HepG2 (cell line): ENCODE results near the gene ZFP36. TPM values are rescaled to one million over a fixed set of nuclear protein-coding genes. Genes with fewer than 3 reads are reported as not detected.

Experiments used
- ARID5B ChIP-seq: IDR thresholded peaks from 2 replicates; pipeline ENCODE4 v1.4.0; 2020; ENCODE audit warnings: mild to moderate bottlenecking, missing genetic modification reagents
- CHCHD3 ChIP-seq: sonication (generic); formaldehyde crosslinking; IDR thresholded peaks from 2 replicates; pipeline ENCODE4 v1.8.0; 2022; ENCODE audit warnings: mild to moderate bottlenecking, missing genetic modification reagents, moderate library complexity
- FOXK2 ChIP-seq: fragments of 450-650 bp; IDR thresholded peaks from 2 replicates; pipeline ENCODE4 v1.6.1; 2016
- FOXO1 ChIP-seq: sonication (generic); formaldehyde crosslinking; IDR thresholded peaks from 2 replicates; pipeline ENCODE4 v1.4.0; 2020; ENCODE audit warnings: missing genetic modification reagents
- KAT8 ChIP-seq: IDR thresholded peaks from 2 replicates; pipeline ENCODE4 v1.6.1; 2016; ENCODE audit warnings: missing genetic modification reagents, missing compliant biosample characterization
- MTA3 ChIP-seq: sonication (generic); formaldehyde crosslinking; IDR thresholded peaks from 2 replicates; pipeline ENCODE4 v1.4.0; 2020; ENCODE audit warnings: missing genetic modification reagents
- MXI1 ChIP-seq: IDR thresholded peaks from 3 replicates; pipeline ENCODE4 v1.6.1; 2012; ENCODE audit warnings: low read depth, low read length, inconsistent platforms, borderline replicate concordance
- NR2F1 ChIP-seq, 2 experiments: fragments of 450-650 bp in 1 of 2; formaldehyde crosslinking in 1 of 2; IDR thresholded peaks; 2 replicates each; pipeline versions ENCODE4 v1.5.0 to v1.6.1; 2016 to 2020; ENCODE audit warnings: mild to moderate bottlenecking in 1 of 2, missing compliant biosample characterization in 1 of 2, missing genetic modification reagents in 1 of 2, moderate library complexity in 1 of 2
- PAWR ChIP-seq: sonication (generic); formaldehyde crosslinking; IDR thresholded peaks from 2 replicates; pipeline ENCODE4 v1.4.0; 2020; ENCODE audit warnings: missing genetic modification reagents, mild to moderate bottlenecking, borderline replicate concordance
- POLR2G ChIP-seq: fragments of 200-400 bp; formaldehyde crosslinking; IDR thresholded peaks from 2 replicates; pipeline ENCODE4 v1.6.1; 2018; ENCODE audit warnings: mild to moderate bottlenecking, low read depth, low read length, moderate library complexity
- PTBP1 ChIP-seq: fragments of 200-400 bp; formaldehyde crosslinking; IDR thresholded peaks from 2 replicates; pipeline ENCODE4 v1.6.1; 2018; ENCODE audit warnings: low read length, low read depth; ENCODE audit not compliant: poor library complexity, severe bottlenecking
- RFXAP ChIP-seq: sonication (generic); formaldehyde crosslinking; IDR thresholded peaks from 2 replicates; pipeline ENCODE4 v1.4.0; 2020; ENCODE audit warnings: missing genetic modification reagents, borderline replicate concordance
- SNAPC5 ChIP-seq: sonication (generic); formaldehyde crosslinking; IDR thresholded peaks from 2 replicates; pipeline ENCODE4 v1.8.1; 2023; ENCODE audit warnings: mild to moderate bottlenecking, missing genetic modification reagents, borderline replicate concordance
- TMF1 ChIP-seq: sonication (generic); formaldehyde crosslinking; IDR thresholded peaks from 2 replicates; pipeline ENCODE4 v1.8.1; 2022; ENCODE audit warnings: low read depth, missing genetic modification reagents
- ZFP62 ChIP-seq: sonication (generic); formaldehyde crosslinking; IDR thresholded peaks from 2 replicates; pipeline ENCODE4 v1.4.0; 2020; ENCODE audit warnings: missing genetic modification reagents
- ZNF639 ChIP-seq: conservative IDR thresholded peaks from 2 replicates; pipeline ENCODE4 v1.6.1; 2018; ENCODE audit warnings: missing genetic modification reagents
- ZNF737 ChIP-seq: sonication (generic); formaldehyde crosslinking; IDR thresholded peaks from 2 replicates; pipeline ENCODE4 v1.5.0; 2020; ENCODE audit warnings: missing genetic modification reagents, mild to moderate bottlenecking, borderline replicate concordance
- ZNF740 ChIP-seq: sonication (generic); formaldehyde crosslinking; IDR thresholded peaks from 2 replicates; pipeline ENCODE4 v1.4.0; 2020; ENCODE audit warnings: missing genetic modification reagents
- ZNF75D ChIP-seq: sonication (generic); formaldehyde crosslinking; IDR thresholded peaks from 2 replicates; pipeline ENCODE4 v1.8.1; 2023; ENCODE audit warnings: missing genetic modification reagents, mild to moderate bottlenecking, borderline replicate concordance
- ZNF879 ChIP-seq: sonication (generic); formaldehyde crosslinking; IDR thresholded peaks from 2 replicates; pipeline ENCODE4 v1.8.1; 2023; ENCODE audit warnings: missing genetic modification reagents
- ZNF883 ChIP-seq: sonication (generic); formaldehyde crosslinking; IDR thresholded peaks from 2 replicates; pipeline ENCODE4 v1.5.1; 2020; ENCODE audit warnings: mild to moderate bottlenecking, missing genetic modification reagents; ENCODE audit errors: not compliant biosample characterization
- polyA plus RNA-seq, 8 experiments: library from polyadenylated mRNA; depleted of rRNA in 3 of 8; stranded (reverse) in 7 of 8; unstranded in 1 of 8; fragments of >200 nt; fragmentation: Illumina TruSeq in 4 of 8; extraction: Trizol in 4 of 8; gene quantifications; 2 replicates each; pipeline versions ENCODE4 v1.2.1 to v1.2.3, GENCODE V29; 2011 to 2016; ENCODE audit warnings: low read depth in 4 of 8, missing spikeins in 1 of 8, mixed read lengths in 1 of 8; ENCODE audit not compliant: insufficient read depth in 1 of 8
- total RNA-seq, 5 experiments: library from RNA; depleted of rRNA; stranded (reverse); fragments of >200 nt; fragmentation: Illumina TruSeq; extraction: Trizol; gene quantifications; 2 replicates each; pipeline ENCODE4 v1.2.3, GENCODE V29; 2016; ENCODE audit warnings: low read depth in 1 of 5
- TF ChIP-seq, protein P1 (sequence below): sonication (generic); formaldehyde crosslinking; IDR thresholded peaks from 2 replicates; pipeline ENCODE4 v1.8.1; 2022; ENCODE audit warnings: low read depth, mild to moderate bottlenecking, missing genetic modification reagents

The ZFP36 gene
- total and polyA plus RNA-seq, 2 of the 13 experiments (the other 11 are each of a cell fraction or from before 2014, with no cell fraction given), result 1.4 to 1.7 TPM

- TF ChIP-seq, protein P1, sequence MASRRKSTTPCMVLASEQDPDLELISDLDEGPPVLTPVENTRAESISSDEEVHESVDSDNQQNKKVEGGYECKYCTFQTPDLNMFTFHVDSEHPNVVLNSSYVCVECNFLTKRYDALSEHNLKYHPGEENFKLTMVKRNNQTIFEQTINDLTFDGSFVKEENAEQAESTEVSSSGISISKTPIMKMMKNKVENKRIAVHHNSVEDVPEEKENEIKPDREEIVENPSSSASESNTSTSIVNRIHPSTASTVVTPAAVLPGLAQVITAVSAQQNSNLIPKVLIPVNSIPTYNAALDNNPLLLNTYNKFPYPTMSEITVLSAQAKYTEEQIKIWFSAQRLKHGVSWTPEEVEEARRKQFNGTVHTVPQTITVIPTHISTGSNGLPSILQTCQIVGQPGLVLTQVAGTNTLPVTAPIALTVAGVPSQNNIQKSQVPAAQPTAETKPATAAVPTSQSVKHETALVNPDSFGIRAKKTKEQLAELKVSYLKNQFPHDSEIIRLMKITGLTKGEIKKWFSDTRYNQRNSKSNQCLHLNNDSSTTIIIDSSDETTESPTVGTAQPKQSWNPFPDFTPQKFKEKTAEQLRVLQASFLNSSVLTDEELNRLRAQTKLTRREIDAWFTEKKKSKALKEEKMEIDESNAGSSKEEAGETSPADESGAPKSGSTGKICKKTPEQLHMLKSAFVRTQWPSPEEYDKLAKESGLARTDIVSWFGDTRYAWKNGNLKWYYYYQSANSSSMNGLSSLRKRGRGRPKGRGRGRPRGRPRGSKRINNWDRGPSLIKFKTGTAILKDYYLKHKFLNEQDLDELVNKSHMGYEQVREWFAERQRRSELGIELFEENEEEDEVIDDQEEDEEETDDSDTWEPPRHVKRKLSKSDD (CRISPR knock-in tag), result peak; percentile 91; the same call in 1 of the 2 replicates
- TF ChIP-seq ZNF883 (CRISPR knock-in tag) (peak; percentile 61), NR2F1 (CRISPR knock-in tag; IDR thresholded peaks at IDR 0.05) (no peak), PAWR (no peak), KAT8 (CRISPR knock-in tag) (peak; percentile 61), MTA3 (CRISPR knock-in tag) (no peak), TMF1 (CRISPR knock-in tag) (peak; percentile 28; the same call in 1 of the 2 replicates), SNAPC5 (no peak; the same call in 1 of the 2 replicates), POLR2G (peak; percentile 97), FOXK2 (no peak), ZNF639 (CRISPR knock-in tag) (peak; percentile 65; the same call in 1 of the 2 replicates), ZFP62 (no peak), CHCHD3 (CRISPR knock-in tag) (peak; percentile 54; the same call in 1 of the 2 replicates), ARID5B (CRISPR knock-in tag) (0 out of 2 replicates have a peak, but pooled peaks have one; percentile 20), RFXAP (CRISPR knock-in tag) (peak; percentile 42; the same call in 1 of the 2 replicates), ZNF75D (CRISPR knock-in tag) (no peak), ZNF737 (CRISPR knock-in tag) (no peak), PTBP1 (no peak), FOXO1 (no peak), ZNF740 (CRISPR knock-in tag) (no peak), MXI1 (peak; percentile 13; the same call in 1 of the 3 replicates), ZNF879 (CRISPR knock-in tag) (no peak)
Observed at GRCh38 chr19:39390751-39391437, 15.8 kb upstream of the ZFP36 start, which contains the start of the genes MED29 and PAF1 (continued).
